GM19395 (cell line): Measurements from ENCODE around the gene SH3RF1.
"Not testable (repeated sequence)": the region's sequence is repeated elsewhere in the genome, so short reads cannot be mapped to it uniquely, and the experiment has no call there.

ENCODE experiments used
- ATAC-seq: cut with Tn5 transposase; IDR thresholded peaks from one replicate; pipeline ENCODE4 v1.9.1; 2021; ENCODE audit warnings: mild to moderate bottlenecking, moderate library complexity; ENCODE audit not compliant: unreplicated experiment

The SH3RF1 gene

GRCh38 chr4:169270810-169271691 is at the start of gene SH3RF1:
Gene SH3RF1 (minus strand): TSS chr4:169270956. CDS start chr4:169269212, 1,744 bp downstream.
- ATAC-seq, result peak; percentile 61

- no peak for ATAC-seq
Measured at GRCh38 chr4:169315530-169316343, 45.0 kb upstream of the SH3RF1 start.

GRCh38 chr4:169314906-169315305 is 44.1 kb upstream of the SH3RF1 start:
- ATAC-seq, result no peak

GRCh38 chr4:169313732-169314131 is 43.0 kb upstream of the SH3RF1 start:
- ATAC-seq, result no peak

- ATAC-seq, result no peak
Measured at GRCh38 chr4:169312690-169313422, 42.1 kb upstream of the SH3RF1 start.

- ATAC-seq, result peak; percentile 97
Measured at GRCh38 chr4:169311643-169312365, 41.0 kb upstream of the SH3RF1 start.

GRCh38 chr4:169309326-169309967 is 38.7 kb upstream of the SH3RF1 start:
- ATAC-seq, result no peak

GRCh38 chr4:169307576-169307975 is 36.8 kb upstream of the SH3RF1 start:
- ATAC-seq, result no peak

- ATAC-seq, result no peak
Measured at GRCh38 chr4:169305651-169306050, 34.9 kb upstream of the SH3RF1 start.

- no peak for ATAC-seq
Measured at GRCh38 chr4:169305173-169305572, 34.4 kb upstream of the SH3RF1 start.

- no peak for ATAC-seq
Measured at GRCh38 chr4:169295822-169296221, 25.1 kb upstream of the SH3RF1 start.

GRCh38 chr4:169293343-169294176 is 22.8 kb upstream of the SH3RF1 start:
- ATAC-seq, result peak; percentile 91

- ATAC-seq, result not testable (repeated sequence)
Measured at GRCh38 chr4:169287983-169288382, 17.2 kb upstream of the SH3RF1 start.

GRCh38 chr4:169286562-169287301 is 16.0 kb upstream of the SH3RF1 start:
- no peak for ATAC-seq

- ATAC-seq, result no peak
Measured at GRCh38 chr4:169283114-169283509, 12.4 kb upstream of the SH3RF1 start.

- ATAC-seq, result no peak
Measured at GRCh38 chr4:169282429-169283113, 11.8 kb upstream of the SH3RF1 start.

- ATAC-seq, result no peak
Measured at GRCh38 chr4:169279108-169279507, 8.4 kb upstream of the SH3RF1 start.

GRCh38 chr4:169278624-169279023 is 7.9 kb upstream of the SH3RF1 start:
- ATAC-seq, result no peak
